Right atrium auricular region (tissue), 2 donors: ENCODE results near the gene ALX4. TPM values are rescaled to one million over a fixed set of nuclear protein-coding genes. Genes with fewer than 3 reads are reported as not detected.

Experiments
- DNase-seq: peaks from one replicate; pipeline ENCODE4 v3.0.0-alpha.2; 2019; ENCODE audit warnings: low spot score
- H3K27ac ChIP-seq, 2 donors: fragments of 200-600 bp; sonication (generic); 1 replicate in 1 of 2; 2 replicates in 1 of 2; pipeline ENCODE4 v1.5.1; 2016 to 2019
- H3K27me3 ChIP-seq, 2 donors: fragments of 200-600 bp; sonication (generic); one replicate each; pipeline versions ENCODE4 v1.5.1 to v1.6.0; 2017 to 2019
- H3K36me3 ChIP-seq: fragments of 200-600 bp; sonication (generic); one replicate; pipeline ENCODE4 v1.5.1; 2016
- H3K4me1 ChIP-seq, 2 donors: fragments of 200-600 bp; sonication (generic); one replicate each; pipeline versions ENCODE4 v1.5.1 to v1.6.0; 2017 to 2019
- H3K4me3 ChIP-seq, 2 donors: fragments of 200-600 bp; sonication (generic); 1 replicate in 1 of 2; 2 replicates in 1 of 2; pipeline ENCODE4 v1.5.1; 2017 to 2019; ENCODE audit warnings: mild to moderate bottlenecking in 1 of 2, moderate library complexity in 1 of 2
- H3K9me3 ChIP-seq, 2 donors: fragments of 200-600 bp; sonication (generic); one replicate each; pipeline ENCODE4 v1.5.1; 2019
- total RNA-seq, 2 donors: library from RNA; depleted of rRNA; stranded (reverse); fragments of >200 nt; gene quantifications; one replicate each; pipeline ENCODE4 v1.1.0, GENCODE V29; 2016
- TF ChIP-seq, protein P1 (sequence below), 2 donors: fragments of 200-600 bp; sonication (generic); IDR thresholded peaks; one replicate each; pipeline ENCODE4 v1.5.1; 2019; ENCODE audit warnings: antibody characterized with exemption in 2 of 2

ALX4 gene
- total RNA-seq, 2 donors from 2014 or later = 0.07 TPM; not detected in 1

DNA sequence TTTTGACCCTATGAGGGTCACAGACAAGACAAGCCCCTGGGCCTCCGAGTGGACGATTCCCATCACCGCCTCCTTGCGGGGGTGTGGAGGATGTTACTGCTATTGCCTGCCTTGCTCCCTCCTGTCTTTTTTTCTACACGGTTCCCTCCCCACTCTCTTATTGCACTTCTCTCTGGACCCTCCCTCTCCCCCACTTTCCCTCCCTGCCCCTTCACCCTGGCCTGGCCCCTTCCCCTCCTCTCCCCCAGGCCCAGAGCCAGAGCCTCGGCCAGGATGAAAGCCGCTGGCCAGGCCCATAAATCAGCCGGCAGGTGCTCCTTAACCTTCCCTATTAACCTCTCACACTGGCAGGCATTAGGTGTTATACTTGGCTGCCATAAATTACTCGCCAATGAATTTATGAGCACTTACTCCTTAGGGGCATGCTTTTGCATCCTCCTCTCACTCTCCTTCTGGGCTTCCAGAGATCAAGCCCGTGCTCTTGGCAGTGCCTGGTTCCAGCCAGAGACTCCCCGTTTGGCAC is 18.3 kb upstream of the ALX4 start:
- H3K4me1 ChIP-seq = no peaks in the 10 kb centered on the region
- H3K27me3 ChIP-seq = no peaks in the 10 kb centered on the region
- H3K36me3 ChIP-seq = no peaks in the 10 kb centered on the region
- no peaks in the 10 kb centered on the region for H3K9me3 ChIP-seq
- no peak overlapping the region for H3K4me3 ChIP-seq
- DNase-seq = no peak
- no peak overlapping the region for H3K27ac ChIP-seq
- TF ChIP-seq, protein P1, sequence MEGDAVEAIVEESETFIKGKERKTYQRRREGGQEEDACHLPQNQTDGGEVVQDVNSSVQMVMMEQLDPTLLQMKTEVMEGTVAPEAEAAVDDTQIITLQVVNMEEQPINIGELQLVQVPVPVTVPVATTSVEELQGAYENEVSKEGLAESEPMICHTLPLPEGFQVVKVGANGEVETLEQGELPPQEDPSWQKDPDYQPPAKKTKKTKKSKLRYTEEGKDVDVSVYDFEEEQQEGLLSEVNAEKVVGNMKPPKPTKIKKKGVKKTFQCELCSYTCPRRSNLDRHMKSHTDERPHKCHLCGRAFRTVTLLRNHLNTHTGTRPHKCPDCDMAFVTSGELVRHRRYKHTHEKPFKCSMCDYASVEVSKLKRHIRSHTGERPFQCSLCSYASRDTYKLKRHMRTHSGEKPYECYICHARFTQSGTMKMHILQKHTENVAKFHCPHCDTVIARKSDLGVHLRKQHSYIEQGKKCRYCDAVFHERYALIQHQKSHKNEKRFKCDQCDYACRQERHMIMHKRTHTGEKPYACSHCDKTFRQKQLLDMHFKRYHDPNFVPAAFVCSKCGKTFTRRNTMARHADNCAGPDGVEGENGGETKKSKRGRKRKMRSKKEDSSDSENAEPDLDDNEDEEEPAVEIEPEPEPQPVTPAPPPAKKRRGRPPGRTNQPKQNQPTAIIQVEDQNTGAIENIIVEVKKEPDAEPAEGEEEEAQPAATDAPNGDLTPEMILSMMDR (IDR thresholded peaks at IDR 0.05) = no peak

DNA sequence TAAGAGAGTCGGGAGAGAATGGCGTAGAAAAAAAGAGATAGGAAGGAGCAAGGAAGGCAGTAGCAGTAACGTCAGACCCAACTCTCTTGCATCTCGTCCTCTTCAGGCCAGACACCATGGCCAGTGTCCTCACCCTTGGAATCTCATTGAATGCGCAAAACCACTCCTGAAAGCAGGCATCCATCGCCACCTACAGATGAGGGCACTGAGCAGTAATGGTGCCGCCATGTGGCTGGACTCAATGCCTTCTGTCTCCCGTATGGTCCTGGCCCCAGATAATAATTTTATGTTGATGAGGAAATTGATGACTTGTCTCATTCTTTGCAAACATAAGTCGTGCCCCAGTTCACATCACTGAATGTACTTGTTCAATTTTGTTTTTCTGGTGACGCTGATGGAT is 17.8 kb upstream of the ALX4 start:
- no peak overlapping the region for H3K27ac ChIP-seq
- peaks cover 0 to 3% of the 10 kb centered on the region in 2 donors for H3K4me1 ChIP-seq
- DNase-seq = no peak
- no peak overlapping the region for H3K4me3 ChIP-seq
- H3K27me3 ChIP-seq = no peaks in the 10 kb centered on the region
- H3K36me3 ChIP-seq = no peaks in the 10 kb centered on the region
- no peaks in the 10 kb centered on the region for H3K9me3 ChIP-seq
- TF ChIP-seq, protein P1 (IDR thresholded peaks at IDR 0.05) = no peak

DNA sequence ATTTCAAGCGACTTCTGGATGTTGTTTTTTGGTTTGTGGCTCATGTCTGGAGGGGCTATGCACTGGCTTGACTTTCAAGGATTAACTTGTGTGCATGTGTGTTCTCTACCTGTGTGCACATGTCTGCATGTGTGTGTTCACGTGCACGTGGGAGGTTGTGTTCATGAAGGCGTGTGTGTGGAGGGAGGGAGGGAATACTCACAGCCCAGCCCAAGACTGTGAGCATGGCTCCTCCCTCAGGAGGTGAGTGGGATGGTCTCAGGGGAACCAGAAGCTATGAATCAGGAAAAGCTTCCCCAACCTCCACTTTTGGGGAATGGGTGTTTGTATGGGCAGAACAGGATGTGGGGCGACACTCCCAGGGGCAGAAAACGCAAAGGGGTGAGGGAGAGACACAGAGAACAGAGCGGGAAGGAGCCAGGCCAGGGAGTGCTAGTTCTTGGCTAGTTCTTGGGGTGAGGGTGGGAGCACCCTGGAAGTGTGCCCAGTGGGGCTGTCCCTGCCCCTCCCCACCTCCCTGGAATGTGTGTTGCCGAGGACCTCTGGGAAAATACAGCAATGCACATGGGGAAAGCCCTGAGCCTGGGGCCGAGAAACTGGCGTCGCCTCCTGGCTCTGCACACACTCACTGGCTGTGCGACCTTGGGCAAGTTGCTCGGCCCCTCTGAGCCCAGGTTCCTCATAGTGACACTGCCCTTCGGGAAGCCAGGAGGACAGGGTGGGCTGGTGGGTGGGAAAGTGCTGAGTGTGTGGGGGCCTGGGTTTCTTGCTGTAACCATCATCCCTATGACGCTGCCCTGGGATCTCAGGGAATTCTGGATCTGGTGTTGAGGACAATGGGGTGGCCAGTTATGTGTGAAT is 16.9 kb upstream of the ALX4 start:
- H3K4me1 ChIP-seq = peaks cover 0 to 3% of the 10 kb centered on the region in 2 donors
- no peak overlapping the region for H3K4me3 ChIP-seq
- TF ChIP-seq, protein P1 (IDR thresholded peaks at IDR 0.05) = no peak
- no peaks in the 10 kb centered on the region for H3K27me3 ChIP-seq
- no peaks in the 10 kb centered on the region for H3K36me3 ChIP-seq
- DNase-seq = no peak
- no peak overlapping the region for H3K27ac ChIP-seq
- H3K9me3 ChIP-seq = no peaks in the 10 kb centered on the region

DNA sequence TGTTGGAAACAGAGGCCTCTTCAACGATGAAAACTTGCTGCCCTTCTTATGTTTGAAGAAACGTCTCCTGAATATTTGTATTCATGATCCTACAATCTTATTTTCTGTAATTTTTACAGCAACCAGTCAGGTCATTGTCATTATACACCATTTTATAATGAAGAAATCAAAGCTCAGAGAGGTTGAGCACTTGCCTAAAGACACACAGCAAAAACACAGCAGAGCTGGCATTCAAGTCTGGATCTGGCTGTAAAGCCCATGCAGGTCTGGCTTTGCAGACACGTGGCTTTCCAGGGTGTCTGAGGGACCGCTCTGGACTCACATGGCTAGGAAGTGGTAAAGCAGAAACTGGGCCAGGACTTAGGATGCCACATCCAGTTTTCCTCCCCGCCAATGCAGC is 15.8 kb upstream of the ALX4 start:
- TF ChIP-seq, protein P1 (IDR thresholded peaks at IDR 0.05) = no peak
- H3K36me3 ChIP-seq = no peaks in the 10 kb centered on the region
- H3K9me3 ChIP-seq = no peaks in the 10 kb centered on the region
- DNase-seq = no peak
- H3K4me1 ChIP-seq = peaks cover 0 to 3% of the 10 kb centered on the region in 2 donors
- no peak overlapping the region for H3K27ac ChIP-seq
- H3K4me3 ChIP-seq = no peak overlapping the region
- peaks cover 0 to 6% of the 10 kb centered on the region in 2 donors for H3K27me3 ChIP-seq

DNA sequence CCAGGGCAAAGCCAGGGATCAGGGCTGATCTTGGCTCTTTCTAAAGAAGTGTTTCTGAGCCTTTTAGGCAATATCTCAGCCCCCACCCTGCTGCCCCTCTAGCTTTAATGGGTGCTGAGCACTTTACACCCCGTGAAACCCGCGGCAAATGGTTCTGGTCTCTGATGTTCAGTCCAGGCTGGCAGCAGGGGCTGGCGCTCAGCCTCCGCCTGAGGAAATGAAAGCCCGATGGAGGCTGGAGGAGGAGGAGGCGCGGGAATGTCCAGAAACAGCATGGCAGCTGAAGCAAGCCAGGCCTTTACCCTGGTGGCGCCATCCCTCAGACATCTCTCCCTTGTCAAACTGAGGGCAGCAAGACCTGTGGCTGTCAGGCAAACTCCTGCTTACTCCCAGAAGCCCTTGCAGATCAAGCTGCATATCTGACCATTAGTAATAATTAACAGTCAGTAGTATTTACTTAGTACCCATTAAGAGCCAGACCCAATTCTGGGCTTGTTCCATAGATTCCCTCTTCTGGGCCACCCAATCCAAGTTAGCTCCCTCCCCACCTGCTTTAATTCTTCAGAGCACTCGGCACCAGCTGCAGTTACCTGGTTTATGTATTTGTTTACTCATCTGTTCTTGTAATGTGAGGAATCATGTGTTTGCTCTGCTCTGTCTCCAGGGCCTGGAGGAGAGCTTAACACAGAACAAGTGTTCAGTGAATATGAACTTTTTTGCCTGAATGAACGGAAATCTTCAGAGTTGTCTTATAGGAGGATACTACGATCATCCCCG is 15.0 kb upstream of the ALX4 start:
- peaks cover 0 to 11% of the 10 kb centered on the region in 2 donors for H3K27me3 ChIP-seq
- DNase-seq = no peak
- no peak overlapping the region for H3K4me3 ChIP-seq
- no peaks in the 10 kb centered on the region for H3K9me3 ChIP-seq
- TF ChIP-seq, protein P1 (IDR thresholded peaks at IDR 0.05) = no peak
- no peaks in the 10 kb centered on the region for H3K36me3 ChIP-seq
- no peak overlapping the region for H3K27ac ChIP-seq
- peaks cover 0 to 7% of the 10 kb centered on the region in 2 donors for H3K4me1 ChIP-seq
